OCI-LY3 (cell line): ENCODE measurements around the gene APLF.

Source experiments
- EZH2phosphoT487 ChIP-seq: fragments of 200-600 bp; shearing (Covaris generic); IDR thresholded peaks from 2 replicates; pipeline ENCODE4 v1.6.1; 2018; ENCODE audit warnings: antibody characterized with exemption, mixed run types, low read depth
- TF ChIP-seq, protein P1 (sequence below): fragments of 200-600, 300-600 bp; sonication (generic); IDR thresholded peaks from 2 replicates; pipeline ENCODE4 v1.5.1; 2014; ENCODE audit warnings: antibody characterized with exemption, low read length, low read depth

- TF ChIP-seq, protein P1, sequence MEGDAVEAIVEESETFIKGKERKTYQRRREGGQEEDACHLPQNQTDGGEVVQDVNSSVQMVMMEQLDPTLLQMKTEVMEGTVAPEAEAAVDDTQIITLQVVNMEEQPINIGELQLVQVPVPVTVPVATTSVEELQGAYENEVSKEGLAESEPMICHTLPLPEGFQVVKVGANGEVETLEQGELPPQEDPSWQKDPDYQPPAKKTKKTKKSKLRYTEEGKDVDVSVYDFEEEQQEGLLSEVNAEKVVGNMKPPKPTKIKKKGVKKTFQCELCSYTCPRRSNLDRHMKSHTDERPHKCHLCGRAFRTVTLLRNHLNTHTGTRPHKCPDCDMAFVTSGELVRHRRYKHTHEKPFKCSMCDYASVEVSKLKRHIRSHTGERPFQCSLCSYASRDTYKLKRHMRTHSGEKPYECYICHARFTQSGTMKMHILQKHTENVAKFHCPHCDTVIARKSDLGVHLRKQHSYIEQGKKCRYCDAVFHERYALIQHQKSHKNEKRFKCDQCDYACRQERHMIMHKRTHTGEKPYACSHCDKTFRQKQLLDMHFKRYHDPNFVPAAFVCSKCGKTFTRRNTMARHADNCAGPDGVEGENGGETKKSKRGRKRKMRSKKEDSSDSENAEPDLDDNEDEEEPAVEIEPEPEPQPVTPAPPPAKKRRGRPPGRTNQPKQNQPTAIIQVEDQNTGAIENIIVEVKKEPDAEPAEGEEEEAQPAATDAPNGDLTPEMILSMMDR, result no peak
- TF ChIP-seq EZH2phosphoT487, result no peak
These were observed 2.5 kb downstream of the APLF start for GRCh38 chr2:68469935-68470334.
